GM21528 (cell line): Measurements from ENCODE around the gene ANKRD23.
"Not testable (repeated sequence)": the region's sequence is repeated elsewhere in the genome, so short reads cannot be mapped to it uniquely, and the experiment has no call there.

Experiments used
- ATAC-seq: cut with Tn5 transposase; IDR thresholded peaks from one replicate; pipeline ENCODE4 v1.9.1; 2021; ENCODE audit warnings: mild to moderate bottlenecking, moderate library complexity; ENCODE audit not compliant: unreplicated experiment, low FRiP score

Gene ANKRD23

GRCh38 chr2:96801005-96801785 is 42.6 kb downstream of the ANKRD23 start:
- ATAC-seq = peak; percentile 75

- peak; percentile 16 for ATAC-seq
These were observed 43.5 kb downstream of the ANKRD23 start for GRCh38 chr2:96800061-96801004.

- ATAC-seq = no peak
These were observed 44.2 kb downstream of the ANKRD23 start for GRCh38 chr2:96799623-96799935.

- no peak for ATAC-seq
These were observed 44.8 kb downstream of the ANKRD23 start for GRCh38 chr2:96798733-96799622.

GRCh38 chr2:96797066-96797625 is 46.7 kb downstream of the ANKRD23 start:
- ATAC-seq = no peak

- not testable (repeated sequence) for ATAC-seq
These were observed 47.3 kb downstream of the ANKRD23 start for GRCh38 chr2:96796497-96796896.

- no peak for ATAC-seq
These were observed 48.7 kb downstream of the ANKRD23 start for GRCh38 chr2:96795076-96795475.

GRCh38 chr2:96792772-96793749 is 50.8 kb downstream of the ANKRD23 start:
- ATAC-seq = no peak

GRCh38 chr2:96789245-96789617 is 54.6 kb downstream of the ANKRD23 start:
- ATAC-seq = no peak

- no peak for ATAC-seq
These were observed 55.2 kb downstream of the ANKRD23 start for GRCh38 chr2:96788442-96789244.
